ENCODE data around the gene CACHD1.

CACHD1 gene

GRCh38 chr1:64523413-64524337, 53.7 kb downstream of the CACHD1 start:
- H3K36me3 Mint-ChIP-seq (ENCODE audit: low read depth), result no peaks in the 10 kb centered on the region
- no peaks in the 10 kb centered on the region for H3K9me3 Mint-ChIP-seq
- H3K27ac Mint-ChIP-seq, result peak overlapping the region; percentile 66
- H3K27me3 Mint-ChIP-seq (ENCODE audit: low read depth, poor library complexity), result no peaks in the 10 kb centered on the region
- DNase-seq, result no peak
- peaks cover 86% of the 10 kb centered on the region for H3K4me1 Mint-ChIP-seq
- no peak for TF ChIP-seq CTCF (IDR thresholded peaks at IDR 0.05)
- no peak overlapping the region for H3K4me3 Mint-ChIP-seq

- H3K4me3 Mint-ChIP-seq, result no peak overlapping the region
- no peak for TF ChIP-seq CTCF (IDR thresholded peaks at IDR 0.05)
- no peaks in the 10 kb centered on the region for H3K27me3 Mint-ChIP-seq (ENCODE audit: low read depth, poor library complexity)
- peak overlapping the region; percentile 66 for H3K27ac Mint-ChIP-seq
- peaks cover 77% of the 10 kb centered on the region for H3K4me1 Mint-ChIP-seq
- H3K9me3 Mint-ChIP-seq, result no peaks in the 10 kb centered on the region
- H3K36me3 Mint-ChIP-seq (ENCODE audit: low read depth), result no peaks in the 10 kb centered on the region
- DNase-seq, result no peak
These were observed 54.7 kb downstream of the CACHD1 start for GRCh38 chr1:64524614-64525013.

GRCh38 chr1:64525116-64525686, 55.3 kb downstream of the CACHD1 start:
- Mint-ChIP-seq H3K9me3 (no peaks in the 10 kb centered on the region), H3K27ac (no peak overlapping the region), H3K27me3 (ENCODE audit: low read depth, poor library complexity) (no peaks in the 10 kb centered on the region), H3K4me1 (peaks cover 76% of the 10 kb centered on the region), H3K36me3 (ENCODE audit: low read depth) (peaks cover 5% of the 10 kb centered on the region), H3K4me3 (no peak overlapping the region)
- TF ChIP-seq CTCF (IDR thresholded peaks at IDR 0.05), result no peak
- no peak for DNase-seq

GRCh38 chr1:64526312-64526711, 56.4 kb downstream of the CACHD1 start:
- Mint-ChIP-seq H3K27ac (peak overlapping the region; percentile 88), H3K9me3 (no peaks in the 10 kb centered on the region), H3K27me3 (ENCODE audit: low read depth, poor library complexity) (no peaks in the 10 kb centered on the region), H3K36me3 (ENCODE audit: low read depth) (peaks cover 10% of the 10 kb centered on the region), H3K4me1 (peaks cover 73% of the 10 kb centered on the region), H3K4me3 (no peak overlapping the region)
- no peak for DNase-seq
- no peak for TF ChIP-seq CTCF (IDR thresholded peaks at IDR 0.05)

- Mint-ChIP-seq H3K4me3 (peak overlapping the region; percentile 1), H3K27ac (peak overlapping the region; percentile 88), H3K27me3 (ENCODE audit: low read depth, poor library complexity) (no peaks in the 10 kb centered on the region), H3K9me3 (no peaks in the 10 kb centered on the region), H3K4me1 (peaks cover 76% of the 10 kb centered on the region), H3K36me3 (ENCODE audit: low read depth) (peaks cover 18% of the 10 kb centered on the region)
- no peak for TF ChIP-seq CTCF (IDR thresholded peaks at IDR 0.05)
- DNase-seq, result no peak
These were observed 57.2 kb downstream of the CACHD1 start for GRCh38 chr1:64527165-64527564.

Measured in nephron progenitor cell (in vitro differentiated cells).